HAP-1 (cell line): ENCODE data around the gene CDK6.
A peak's percentile ranks its signal among the peaks of the same experiment; 100 is the strongest.

ENCODE experiments used
- DNase-seq, 2 experiments: peaks; one replicate each; pipeline ENCODE4 v3.0.0-alpha.2; 2016 to 2020; ENCODE audit warnings: low spot score in 2 of 2
- H3K27me3 ChIP-seq: fragments of 250-450 bp; sonication (Bioruptor Pico); 2 replicates; pipeline ENCODE4 v1.5.1; 2020; ENCODE audit warnings: low read depth, mild to moderate bottlenecking, moderate library complexity
- H3K36me3 ChIP-seq: fragments of 250-450 bp; sonication (Bioruptor Pico); replicated peaks from 2 replicates; pipeline ENCODE4 v1.5.1; 2020; ENCODE audit warnings: mild to moderate bottlenecking
- H3K4me1 ChIP-seq: fragments of 250-450 bp; sonication (Bioruptor Pico); 2 replicates; pipeline ENCODE4 v1.5.1; 2020; ENCODE audit warnings: mild to moderate bottlenecking
- H3K4me3 ChIP-seq: fragments of 250-450 bp; sonication (Bioruptor Pico); 2 replicates; pipeline ENCODE4 v1.5.1; 2020; ENCODE audit warnings: mild to moderate bottlenecking, moderate library complexity
- H3K9me3 ChIP-seq: fragments of 250-450 bp; sonication (Bioruptor Pico); 2 replicates; pipeline ENCODE4 v1.5.1; 2020; ENCODE audit warnings: mild to moderate bottlenecking, moderate library complexity
- in situ Hi-C: fragments of 300-500 bp; cut with MboI; formaldehyde crosslinking; loops from 3 replicates; pipeline ENCODE4 v1.14.3; 2020; ENCODE audit warnings: low sequenced_read_pairs, inconsistent platforms, mixed read lengths

CDK6 gene

GRCh38 chr7:92808635-92809034, 27.7 kb downstream of the CDK6 start:
- Histone ChIP-seq H3K9me3 (no peaks in the 10 kb centered on the region), H3K36me3 (no peaks in the 10 kb centered on the region), H3K27me3 (no peaks in the 10 kb centered on the region), H3K4me3 (no peak overlapping the region), H3K4me1 (peaks cover 23% of the 10 kb centered on the region)
- DNase-seq, result no peak
- in situ Hi-C loops, result no loop called here

DNA sequence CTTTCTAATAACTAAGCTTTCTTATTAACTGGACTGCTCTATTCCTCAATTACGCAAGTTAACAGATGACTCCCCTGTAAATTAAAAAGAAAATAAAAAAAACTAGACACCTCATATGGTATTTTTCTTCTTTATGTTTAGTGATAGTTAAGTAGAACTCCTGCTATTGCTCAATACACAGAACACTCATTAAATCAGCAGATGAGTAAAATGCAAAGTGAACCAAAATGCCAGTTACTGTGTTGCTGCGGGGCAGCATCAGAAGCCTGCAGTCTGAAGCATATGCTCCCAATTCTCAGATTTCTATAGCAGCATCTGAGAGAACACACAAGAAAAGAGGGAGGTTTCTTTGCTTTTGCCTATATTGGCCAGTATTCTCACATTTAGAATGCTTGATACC, 28.4 kb downstream of the CDK6 start:
- DNase-seq, result no peak
- no peak overlapping the region for H3K4me3 ChIP-seq
- peaks cover 17% of the 10 kb centered on the region for H3K4me1 ChIP-seq
- in situ Hi-C loops, result no loop called here
- H3K27me3 ChIP-seq, result no peaks in the 10 kb centered on the region
- H3K36me3 ChIP-seq, result no peaks in the 10 kb centered on the region
- H3K9me3 ChIP-seq, result no peaks in the 10 kb centered on the region

DNA sequence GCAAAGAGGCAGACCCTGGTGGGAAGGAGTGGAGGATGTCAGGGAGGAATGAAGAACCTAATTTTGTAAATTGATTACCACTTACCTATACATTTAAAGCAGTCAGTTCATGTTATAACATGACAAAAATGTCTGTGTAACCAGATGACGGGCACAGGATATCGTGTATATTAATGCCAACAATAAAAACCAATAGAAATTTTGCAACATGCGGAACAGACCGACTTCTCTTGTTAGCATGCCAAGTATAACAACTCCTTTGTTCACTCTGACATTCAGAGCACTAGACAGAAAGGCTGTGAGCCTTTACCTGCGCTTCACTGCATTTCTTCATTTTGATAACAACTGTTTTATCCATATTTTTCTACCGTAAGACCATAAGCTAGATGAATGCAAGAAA, 29.9 kb downstream of the CDK6 start:
- peaks cover 16% of the 10 kb centered on the region for H3K4me1 ChIP-seq
- no peaks in the 10 kb centered on the region for H3K36me3 ChIP-seq
- no peaks in the 10 kb centered on the region for H3K9me3 ChIP-seq
- no peaks in the 10 kb centered on the region for H3K27me3 ChIP-seq
- in situ Hi-C loops, result no loop called here
- no peak for DNase-seq
- no peak overlapping the region for H3K4me3 ChIP-seq

GRCh38 chr7:92802406-92802805, 34.0 kb downstream of the CDK6 start:
- Histone ChIP-seq H3K9me3 (no peaks in the 10 kb centered on the region), H3K27me3 (no peaks in the 10 kb centered on the region), H3K36me3 (no peaks in the 10 kb centered on the region), H3K4me3 (no peak overlapping the region), H3K4me1 (peaks cover 7% of the 10 kb centered on the region)
- no peak for DNase-seq
- in situ Hi-C loops, result no loop called here

- H3K4me3 ChIP-seq, result no peak overlapping the region
- no peak for DNase-seq
- H3K36me3 ChIP-seq, result no peaks in the 10 kb centered on the region
- no peaks in the 10 kb centered on the region for H3K27me3 ChIP-seq
- no peaks in the 10 kb centered on the region for H3K9me3 ChIP-seq
- peaks cover 14% of the 10 kb centered on the region for H3K4me1 ChIP-seq
- in situ Hi-C loops, result no loop called here
Measured at GRCh38 chr7:92799446-92800211, 36.7 kb downstream of the CDK6 start.

GRCh38 chr7:92798517-92799249, 37.7 kb downstream of the CDK6 start:
- Histone ChIP-seq H3K36me3 (no peaks in the 10 kb centered on the region), H3K4me3 (no peak overlapping the region), H3K9me3 (no peaks in the 10 kb centered on the region), H3K4me1 (peaks cover 22% of the 10 kb centered on the region), H3K27me3 (no peaks in the 10 kb centered on the region)
- DNase-seq, result no peak
- in situ Hi-C loops, result no loop called here

DNA sequence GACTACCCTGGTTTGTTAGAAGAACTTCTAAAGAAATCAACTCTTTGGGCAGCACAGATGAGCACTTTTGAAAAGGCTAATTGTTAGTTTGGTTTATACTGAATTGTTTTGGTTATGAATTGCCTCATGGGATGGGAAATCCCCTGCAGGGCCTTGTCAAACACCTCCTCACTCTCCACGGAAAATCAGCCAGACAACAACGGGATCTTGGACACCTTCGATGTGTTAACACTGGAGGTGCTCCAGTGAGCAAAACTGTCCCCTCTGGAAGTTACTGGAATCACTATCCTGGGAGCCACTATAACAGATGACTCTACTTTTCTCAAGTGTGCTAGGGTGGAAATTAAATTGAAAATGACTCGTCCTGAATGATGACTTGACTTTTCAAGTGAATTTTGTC, 38.7 kb downstream of the CDK6 start:
- H3K36me3 ChIP-seq, result no peaks in the 10 kb centered on the region
- no peaks in the 10 kb centered on the region for H3K9me3 ChIP-seq
- H3K27me3 ChIP-seq, result no peaks in the 10 kb centered on the region
- in situ Hi-C loops, result no loop called here
- H3K4me1 ChIP-seq, result peaks cover 31% of the 10 kb centered on the region
- no peak for DNase-seq
- H3K4me3 ChIP-seq, result no peak overlapping the region

GRCh38 chr7:92797284-92797683, 39.1 kb downstream of the CDK6 start:
- H3K4me1 ChIP-seq, result peaks cover 31% of the 10 kb centered on the region
- no peaks in the 10 kb centered on the region for H3K9me3 ChIP-seq
- no peaks in the 10 kb centered on the region for H3K27me3 ChIP-seq
- in situ Hi-C loops, result no loop called here
- H3K4me3 ChIP-seq, result no peak overlapping the region
- DNase-seq, result no peak
- no peaks in the 10 kb centered on the region for H3K36me3 ChIP-seq

DNA sequence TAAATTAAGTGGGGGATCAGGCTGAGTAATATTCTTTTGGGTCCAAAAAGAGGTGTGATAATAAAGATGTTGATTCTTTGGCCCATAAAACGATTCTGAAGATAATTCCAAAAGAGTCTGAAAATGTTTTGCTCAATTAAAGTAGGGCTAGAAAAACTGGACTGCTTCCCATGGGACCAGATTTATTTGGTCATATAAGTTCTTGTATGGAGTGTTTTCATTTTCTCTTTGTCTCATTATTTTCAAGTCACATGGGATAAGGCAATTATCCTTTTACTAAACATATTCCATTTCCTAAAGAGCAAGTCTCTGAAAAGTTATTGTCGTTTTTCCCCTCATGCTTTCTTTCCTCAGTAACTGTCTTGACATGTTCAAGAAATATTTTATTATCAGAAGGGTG, 41.5 kb downstream of the CDK6 start:
- Histone ChIP-seq H3K4me1 (peaks cover 31% of the 10 kb centered on the region), H3K9me3 (peaks cover 2% of the 10 kb centered on the region; the same call in 1 of the 2 replicates), H3K36me3 (no peaks in the 10 kb centered on the region), H3K27me3 (no peaks in the 10 kb centered on the region), H3K4me3 (no peak overlapping the region)
- DNase-seq, result peak in 1 of 2 experiments; percentile 24
- in situ Hi-C loops, result no loop called here

GRCh38 chr7:92794391-92794790, 42.0 kb downstream of the CDK6 start:
- DNase-seq, result no peak
- peaks cover 3% of the 10 kb centered on the region; the same call in 1 of the 2 replicates for H3K9me3 ChIP-seq
- H3K4me3 ChIP-seq, result no peak overlapping the region
- H3K4me1 ChIP-seq, result peaks cover 31% of the 10 kb centered on the region
- H3K36me3 ChIP-seq, result no peaks in the 10 kb centered on the region
- in situ Hi-C loops, result no loop called here
- no peaks in the 10 kb centered on the region for H3K27me3 ChIP-seq

GRCh38 chr7:92793656-92794205, 42.6 kb downstream of the CDK6 start:
- H3K4me3 ChIP-seq, result no peak overlapping the region
- peaks cover 3% of the 10 kb centered on the region; the same call in 1 of the 2 replicates for H3K9me3 ChIP-seq
- peak; percentile 71 to 80 for DNase-seq
- no peaks in the 10 kb centered on the region for H3K36me3 ChIP-seq
- in situ Hi-C loops, result no loop called here
- H3K27me3 ChIP-seq, result no peaks in the 10 kb centered on the region
- H3K4me1 ChIP-seq, result peaks cover 31% of the 10 kb centered on the region

DNA sequence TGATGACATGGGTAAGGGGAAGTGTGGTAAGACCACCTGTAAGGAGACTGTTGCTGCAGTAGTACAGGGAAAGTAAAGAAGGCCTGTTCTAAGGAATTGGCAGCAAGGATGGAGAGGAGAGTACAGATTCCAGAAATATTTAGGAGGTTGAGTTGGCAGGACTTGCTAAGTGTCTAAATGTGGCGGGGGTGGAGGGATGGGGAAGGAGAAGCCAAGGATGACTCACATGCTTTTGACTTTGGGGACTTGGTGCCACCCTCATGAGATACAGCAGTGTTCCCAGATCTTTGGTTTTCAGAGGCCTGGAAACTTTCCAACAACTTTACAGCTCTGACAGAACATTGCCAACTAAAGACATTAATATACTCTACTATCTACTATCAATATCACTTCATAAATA, 45.4 kb downstream of the CDK6 start:
- peaks cover 27% of the 10 kb centered on the region for H3K4me1 ChIP-seq
- no peaks in the 10 kb centered on the region for H3K27me3 ChIP-seq
- H3K9me3 ChIP-seq, result peaks cover 3% of the 10 kb centered on the region; the same call in 1 of the 2 replicates
- H3K36me3 ChIP-seq, result 0 out of 2 replicates have a peak, but pooled peaks cover 3% of the 10 kb centered on the region
- H3K4me3 ChIP-seq, result no peak overlapping the region
- in situ Hi-C loops, result no loop called here
- DNase-seq, result no peak

GRCh38 chr7:92788559-92789183, 47.7 kb downstream of the CDK6 start:
- in situ Hi-C loops, result no loop called here

More at GRCh38 chr7:92788559-92789183, 47.7 kb downstream of the CDK6 start:
- Histone ChIP-seq H3K36me3 (0 out of 2 replicates have a peak, but pooled peaks cover 3% of the 10 kb centered on the region), H3K9me3 (peaks cover 3% of the 10 kb centered on the region; the same call in 1 of the 2 replicates), H3K27me3 (no peaks in the 10 kb centered on the region), H3K4me3 (no peak overlapping the region), H3K4me1 (peaks cover 20% of the 10 kb centered on the region)
- DNase-seq, result no peak
